Erythroblast (primary cell): ENCODE results near the gene ARHGEF37.

Source experiments
- GATA1 ChIP-seq: IDR thresholded peaks from 2 replicates; pipeline ENCODE4 v1.6.1; 2011; ENCODE audit warnings: low read depth, mild to moderate bottlenecking, control low read depth, low read length, moderate library complexity
- POLR2A ChIP-seq: IDR thresholded peaks from 2 replicates; pipeline ENCODE4 v1.6.1; 2011; ENCODE audit warnings: mild to moderate bottlenecking, low read length

- TF ChIP-seq POLR2A (no peak), GATA1 (no peak)
Measured at GRCh38 chr5:149667829-149668330, 86.6 kb downstream of the ARHGEF37 start.
